Measurements from ENCODE around the gene EEPD1. TPM values are rescaled to one million over a fixed set of nuclear protein-coding genes. Genes with fewer than 3 reads are reported as not detected.

EEPD1 gene
- total RNA-seq, 1 donor from 2014 or later = 9.9 TPM

DNA sequence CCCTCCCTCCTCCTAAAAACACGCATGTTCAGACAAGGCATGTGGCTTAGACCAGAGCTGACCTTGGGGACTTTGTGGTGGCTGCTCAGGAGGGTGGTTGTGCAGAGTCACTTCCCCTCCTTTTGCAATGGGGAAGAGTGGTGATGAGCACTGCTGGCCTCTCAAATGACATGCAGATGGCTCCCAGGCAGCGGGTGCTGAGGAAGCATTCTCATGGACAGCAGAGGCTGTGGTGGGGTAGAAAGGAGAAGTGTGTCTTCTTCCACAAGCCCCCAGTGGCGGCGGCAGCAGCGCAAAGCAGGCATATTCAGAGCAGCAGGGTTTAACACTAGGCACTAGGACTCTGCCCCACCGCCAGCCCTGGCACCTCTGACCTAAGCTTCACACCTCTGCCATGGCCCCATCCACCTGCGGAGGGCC is 130.7 kb downstream of the EEPD1 start:
- ATAC-seq (peak; percentile 93), DNase-seq (peak; percentile 85)
- no peaks in the 10 kb centered on the region for H3K27me3 ChIP-seq
- no peaks in the 10 kb centered on the region for H3K9me3 ChIP-seq
- intact Hi-C loops (cut with DNase I) = no loop called here
- H3K4me1 ChIP-seq = peaks cover 35% of the 10 kb centered on the region
- H3K4me3 ChIP-seq = no peak overlapping the region
- TF ChIP-seq, protein P1, sequence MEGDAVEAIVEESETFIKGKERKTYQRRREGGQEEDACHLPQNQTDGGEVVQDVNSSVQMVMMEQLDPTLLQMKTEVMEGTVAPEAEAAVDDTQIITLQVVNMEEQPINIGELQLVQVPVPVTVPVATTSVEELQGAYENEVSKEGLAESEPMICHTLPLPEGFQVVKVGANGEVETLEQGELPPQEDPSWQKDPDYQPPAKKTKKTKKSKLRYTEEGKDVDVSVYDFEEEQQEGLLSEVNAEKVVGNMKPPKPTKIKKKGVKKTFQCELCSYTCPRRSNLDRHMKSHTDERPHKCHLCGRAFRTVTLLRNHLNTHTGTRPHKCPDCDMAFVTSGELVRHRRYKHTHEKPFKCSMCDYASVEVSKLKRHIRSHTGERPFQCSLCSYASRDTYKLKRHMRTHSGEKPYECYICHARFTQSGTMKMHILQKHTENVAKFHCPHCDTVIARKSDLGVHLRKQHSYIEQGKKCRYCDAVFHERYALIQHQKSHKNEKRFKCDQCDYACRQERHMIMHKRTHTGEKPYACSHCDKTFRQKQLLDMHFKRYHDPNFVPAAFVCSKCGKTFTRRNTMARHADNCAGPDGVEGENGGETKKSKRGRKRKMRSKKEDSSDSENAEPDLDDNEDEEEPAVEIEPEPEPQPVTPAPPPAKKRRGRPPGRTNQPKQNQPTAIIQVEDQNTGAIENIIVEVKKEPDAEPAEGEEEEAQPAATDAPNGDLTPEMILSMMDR (IDR thresholded peaks at IDR 0.05) = no peak
- peak overlapping the region; percentile 17 for H3K27ac ChIP-seq
- H3K36me3 ChIP-seq = no peaks in the 10 kb centered on the region

DNA sequence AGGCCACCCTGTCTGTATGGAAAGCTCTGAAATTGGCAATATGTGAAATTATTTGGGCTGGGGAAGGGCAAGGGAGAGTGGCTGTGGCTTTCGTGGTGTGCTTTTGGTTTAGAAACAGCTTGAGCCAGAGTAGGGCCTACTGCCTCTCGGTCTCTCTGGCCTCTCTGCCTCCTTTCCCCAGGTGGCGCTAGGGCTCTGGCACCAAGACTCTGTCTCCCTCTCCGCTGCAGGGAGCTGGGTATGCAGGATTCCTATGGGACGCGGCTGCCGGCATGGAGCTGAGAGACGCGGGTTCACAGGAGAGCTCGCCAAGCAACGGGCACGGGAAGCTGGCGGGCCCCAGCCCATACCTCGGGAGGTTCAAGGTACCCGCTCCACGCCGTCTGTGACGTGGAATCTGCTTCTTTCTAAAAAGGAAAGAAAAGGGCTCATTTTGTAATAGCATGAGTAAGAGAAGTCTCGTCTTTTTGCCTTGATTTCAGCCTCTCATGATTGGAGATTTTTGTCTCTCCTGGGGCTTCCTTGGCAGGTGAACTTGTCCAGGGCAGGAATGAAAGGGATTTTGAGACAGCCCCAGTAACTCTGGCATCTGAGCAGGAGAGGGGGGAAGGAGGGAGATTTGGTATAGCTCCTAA is 131.5 kb downstream of the EEPD1 start:
- intact Hi-C loops (cut with DNase I) = no loop called here
- Histone ChIP-seq H3K27ac (no peak overlapping the region), H3K27me3 (no peaks in the 10 kb centered on the region), H3K4me3 (no peak overlapping the region), H3K36me3 (no peaks in the 10 kb centered on the region), H3K4me1 (peaks cover 35% of the 10 kb centered on the region), H3K9me3 (no peaks in the 10 kb centered on the region)
- no peak for ATAC-seq
- TF ChIP-seq, protein P1 (IDR thresholded peaks at IDR 0.05) = no peak
- DNase-seq = no peak

DNA sequence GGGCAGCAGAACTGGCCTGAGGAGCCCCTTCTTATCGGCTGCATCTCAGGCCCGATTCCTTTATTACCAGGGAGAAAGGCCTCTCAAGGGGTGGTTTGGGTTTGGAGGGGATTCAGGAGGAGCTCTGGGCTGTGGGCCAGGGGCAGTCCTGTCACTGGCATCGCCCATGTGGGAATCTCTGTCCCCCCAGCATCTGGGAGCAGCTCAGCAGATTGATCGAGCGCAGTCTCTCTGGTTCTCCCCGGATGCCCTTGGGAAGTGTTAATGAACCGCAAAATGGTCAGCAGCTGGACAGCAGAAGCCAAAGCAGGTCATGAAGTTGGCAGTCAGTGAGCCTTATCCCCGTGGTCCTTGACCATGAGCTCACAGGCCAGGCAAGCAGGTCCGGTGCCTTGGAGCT is 132.2 kb downstream of the EEPD1 start:
- ATAC-seq (no peak), DNase-seq (no peak)
- Histone ChIP-seq H3K4me1 (peaks cover 32% of the 10 kb centered on the region), H3K4me3 (no peak overlapping the region), H3K9me3 (no peaks in the 10 kb centered on the region), H3K36me3 (no peaks in the 10 kb centered on the region), H3K27ac (no peak overlapping the region), H3K27me3 (no peaks in the 10 kb centered on the region)
- TF ChIP-seq, protein P1 (IDR thresholded peaks at IDR 0.05) = no peak
- intact Hi-C loops (cut with DNase I) = no loop called here

DNA sequence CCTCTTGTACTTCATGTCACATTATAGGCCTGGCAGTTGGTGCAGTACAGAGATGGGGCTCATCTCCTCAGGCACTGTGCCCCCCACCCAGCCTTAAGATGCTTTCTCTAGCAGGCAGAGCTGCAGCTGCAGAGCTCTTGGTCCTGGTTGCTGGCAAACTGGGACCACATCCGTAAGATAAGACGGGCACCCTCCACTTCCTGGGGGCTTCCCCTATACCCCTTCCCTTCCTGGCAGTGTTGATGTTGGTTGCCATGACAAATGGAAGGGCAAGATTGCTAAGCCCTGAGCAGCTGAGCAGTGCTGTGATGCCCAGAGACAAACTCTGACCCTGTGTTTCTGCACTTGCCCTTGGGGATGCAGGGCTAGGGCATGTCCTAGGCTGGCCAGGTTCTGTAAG is 133.2 kb downstream of the EEPD1 start:
- Histone ChIP-seq H3K27ac (no peak overlapping the region), H3K4me3 (no peak overlapping the region), H3K9me3 (no peaks in the 10 kb centered on the region), H3K36me3 (no peaks in the 10 kb centered on the region), H3K27me3 (no peaks in the 10 kb centered on the region), H3K4me1 (peaks cover 26% of the 10 kb centered on the region)
- no peak for DNase-seq
- intact Hi-C loops (cut with DNase I) = no loop called here
- TF ChIP-seq, protein P1 (IDR thresholded peaks at IDR 0.05) = no peak
- ATAC-seq = no peak

DNA sequence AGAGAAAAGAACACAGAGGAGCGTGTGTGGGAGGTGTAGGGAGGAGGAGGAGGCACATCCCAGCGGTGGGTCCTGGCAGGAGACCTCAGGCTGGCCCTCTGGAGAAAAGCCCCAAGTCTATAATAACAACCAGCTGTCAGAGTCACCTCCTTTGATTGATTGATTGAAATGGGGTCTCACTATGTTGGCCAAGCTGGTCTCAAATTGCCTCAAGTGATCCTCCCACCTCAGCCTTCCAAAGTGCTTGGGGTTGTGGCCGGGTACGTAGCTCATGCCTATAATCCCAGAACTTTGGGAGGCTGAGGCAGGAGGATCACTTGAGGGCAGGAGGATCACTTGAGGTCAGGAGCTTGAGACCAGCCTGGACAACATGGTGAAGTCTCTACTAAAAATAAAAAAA is 133.6 kb downstream of the EEPD1 start:
- Histone ChIP-seq H3K9me3 (no peaks in the 10 kb centered on the region), H3K4me1 (peaks cover 25% of the 10 kb centered on the region), H3K27me3 (no peaks in the 10 kb centered on the region), H3K36me3 (no peaks in the 10 kb centered on the region), H3K27ac (peak overlapping the region; percentile 11), H3K4me3 (no peak overlapping the region)
- intact Hi-C loops (cut with DNase I) = no loop called here
- ATAC-seq = no peak
- no peak for DNase-seq
- TF ChIP-seq, protein P1 (IDR thresholded peaks at IDR 0.05) = no peak

All from upper lobe of right lung (tissue), 1 donor.